HepG2 (cell line): ENCODE results near the gene TALDO1. TPM values are rescaled to one million over a fixed set of nuclear protein-coding genes. Genes with fewer than 3 reads are reported as not detected.

Experiments
- AFF4 ChIP-seq: sonication (generic); formaldehyde crosslinking; IDR thresholded peaks from 2 replicates; pipeline ENCODE4 v1.4.0; 2020; ENCODE audit warnings: missing genetic modification reagents
- AHDC1 ChIP-seq: sonication (generic); formaldehyde crosslinking; IDR thresholded peaks from 2 replicates; pipeline ENCODE4 v1.5.1; 2020; ENCODE audit warnings: mild to moderate bottlenecking, missing genetic modification reagents, borderline replicate concordance
- FOXO1 ChIP-seq: sonication (generic); formaldehyde crosslinking; IDR thresholded peaks from 2 replicates; pipeline ENCODE4 v1.4.0; 2020; ENCODE audit warnings: missing genetic modification reagents
- HMGA1 ChIP-seq: sonication (generic); formaldehyde crosslinking; conservative IDR thresholded peaks from 2 replicates; pipeline ENCODE4 v1.4.0; 2020; ENCODE audit warnings: missing genetic modification reagents
- IKZF5 ChIP-seq: IDR thresholded peaks from 2 replicates; pipeline ENCODE4 v1.6.1; 2018; ENCODE audit warnings: missing genetic modification reagents, mild to moderate bottlenecking, missing compliant biosample characterization
- THAP9 ChIP-seq: sonication (generic); formaldehyde crosslinking; IDR thresholded peaks from 2 replicates; pipeline ENCODE4; 2020; ENCODE audit warnings: missing genetic modification reagents, mild to moderate bottlenecking, borderline replicate concordance
- TRIM24 ChIP-seq: sonication (generic); formaldehyde crosslinking; IDR thresholded peaks from 2 replicates; pipeline ENCODE4 v1.8.0; 2022; ENCODE audit warnings: mild to moderate bottlenecking, missing genetic modification reagents
- ZNF296 ChIP-seq: sonication (generic); formaldehyde crosslinking; conservative IDR thresholded peaks from 2 replicates; pipeline ENCODE4 v1.5.0; 2020; ENCODE audit warnings: mild to moderate bottlenecking, missing genetic modification reagents
- ZNF766 ChIP-seq: sonication (generic); formaldehyde crosslinking; IDR thresholded peaks from 2 replicates; pipeline ENCODE4 v1.5.0; 2020; ENCODE audit warnings: missing genetic modification reagents, borderline replicate concordance
- ZSCAN30 ChIP-seq: sonication (generic); formaldehyde crosslinking; IDR thresholded peaks from 2 replicates; pipeline ENCODE4 v1.5.0; 2020; ENCODE audit warnings: mild to moderate bottlenecking, missing genetic modification reagents
- polyA plus RNA-seq, 8 experiments: library from polyadenylated mRNA; depleted of rRNA in 3 of 8; stranded (reverse) in 7 of 8; unstranded in 1 of 8; fragments of >200 nt; fragmentation: Illumina TruSeq in 4 of 8; extraction: Trizol in 4 of 8; gene quantifications; 2 replicates each; pipeline versions ENCODE4 v1.2.1 to v1.2.3, GENCODE V29; 2011 to 2016; ENCODE audit warnings: low read depth in 4 of 8, missing spikeins in 1 of 8, mixed read lengths in 1 of 8; ENCODE audit not compliant: insufficient read depth in 1 of 8
- total RNA-seq, 5 experiments: library from RNA; depleted of rRNA; stranded (reverse); fragments of >200 nt; fragmentation: Illumina TruSeq; extraction: Trizol; gene quantifications; 2 replicates each; pipeline ENCODE4 v1.2.3, GENCODE V29; 2016; ENCODE audit warnings: low read depth in 1 of 5
- TF ChIP-seq, protein P1 (sequence below): sonication (generic); formaldehyde crosslinking; IDR thresholded peaks from 2 replicates; pipeline ENCODE4 v1.5.0; 2020; ENCODE audit warnings: missing genetic modification reagents
- TF ChIP-seq, protein P2 (sequence below): sonication (generic); formaldehyde crosslinking; IDR thresholded peaks from 2 replicates; pipeline ENCODE4 v1.5.1; 2020; ENCODE audit warnings: missing genetic modification reagents, mild to moderate bottlenecking, borderline replicate concordance

The TALDO1 gene
- total and polyA plus RNA-seq, 2 of the 13 experiments (the other 11 are each of a cell fraction or from before 2014, with no cell fraction given), result 107 to 240 TPM

DNA sequence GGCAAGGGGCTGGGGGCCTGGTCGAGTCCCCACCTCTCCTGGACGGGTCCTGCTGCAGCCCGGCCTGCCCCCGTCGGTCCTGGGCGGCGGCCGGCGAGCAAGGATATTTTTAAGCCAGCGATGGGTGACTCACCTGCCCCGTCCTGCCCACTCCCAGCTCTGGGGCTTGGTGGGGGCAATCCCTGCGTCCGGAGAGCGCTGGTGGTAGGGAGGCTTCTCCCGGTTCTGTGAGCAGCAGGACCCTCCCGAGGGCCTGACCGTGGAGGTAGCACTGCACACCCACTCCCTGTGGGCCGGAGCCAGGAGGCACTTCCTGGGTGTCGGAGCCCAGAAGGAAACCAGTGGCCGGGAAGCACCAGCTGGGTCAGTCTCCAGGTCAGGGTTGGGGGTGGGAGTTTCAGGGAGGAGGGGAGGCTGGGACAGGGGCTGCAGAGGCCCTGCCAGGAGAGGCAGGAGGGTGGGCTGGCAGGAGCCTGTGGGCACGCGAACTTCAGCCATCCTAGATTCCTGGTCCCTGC is 40.8 kb upstream of the TALDO1 start (continued):
- TF ChIP-seq HMGA1 (CRISPR knock-in tag) (no peak), TRIM24 (CRISPR knock-in tag) (no peak), AFF4 (CRISPR knock-in tag) (peak; percentile 27; the same call in 1 of the 2 replicates), FOXO1 (0 out of 2 replicates have a peak, but pooled peaks have one; percentile 23), AHDC1 (no peak), ZNF766 (peak; percentile 72; the same call in 1 of the 2 replicates), IKZF5 (CRISPR knock-in tag) (no peak), THAP9 (CRISPR knock-in tag) (no peak), ZSCAN30 (CRISPR knock-in tag) (no peak), ZNF296 (CRISPR knock-in tag) (no peak; the same call in 1 of the 2 replicates)
- TF ChIP-seq, protein P1, sequence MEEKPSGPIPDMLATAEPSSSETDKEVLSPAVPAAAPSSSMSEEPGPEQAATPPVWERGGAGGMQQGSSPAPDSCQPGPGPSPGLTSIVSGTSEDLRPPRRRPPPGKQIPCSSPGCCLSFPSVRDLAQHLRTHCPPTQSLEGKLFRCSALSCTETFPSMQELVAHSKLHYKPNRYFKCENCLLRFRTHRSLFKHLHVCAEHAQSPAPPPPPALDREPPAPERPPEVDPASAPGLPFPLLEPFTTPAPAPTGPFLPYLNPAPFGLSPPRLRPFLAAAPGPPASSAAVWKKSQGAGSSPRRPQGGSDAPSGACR (CRISPR knock-in tag), result no peak
- TF ChIP-seq, protein P2, sequence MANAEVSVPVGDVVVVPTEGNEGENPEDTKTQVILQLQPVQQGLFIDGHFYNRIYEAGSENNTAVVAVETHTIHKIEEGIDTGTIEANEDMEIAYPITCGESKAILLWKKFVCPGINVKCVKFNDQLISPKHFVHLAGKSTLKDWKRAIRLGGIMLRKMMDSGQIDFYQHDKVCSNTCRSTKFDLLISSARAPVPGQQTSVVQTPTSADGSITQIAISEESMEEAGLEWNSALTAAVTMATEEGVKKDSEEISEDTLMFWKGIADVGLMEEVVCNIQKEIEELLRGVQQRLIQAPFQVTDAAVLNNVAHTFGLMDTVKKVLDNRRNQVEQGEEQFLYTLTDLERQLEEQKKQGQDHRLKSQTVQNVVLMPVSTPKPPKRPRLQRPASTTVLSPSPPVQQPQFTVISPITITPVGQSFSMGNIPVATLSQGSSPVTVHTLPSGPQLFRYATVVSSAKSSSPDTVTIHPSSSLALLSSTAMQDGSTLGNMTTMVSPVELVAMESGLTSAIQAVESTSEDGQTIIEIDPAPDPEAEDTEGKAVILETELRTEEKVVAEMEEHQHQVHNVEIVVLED (CRISPR knock-in tag), result no peak
